ENCODE data around the gene CTSO. TPM values are rescaled to one million over a fixed set of nuclear protein-coding genes. Genes with fewer than 3 reads are reported as not detected.

CTSO gene
- total and polyA plus RNA-seq, 4 donors: 20.7 to 36.7 (median 24.5) TPM

GRCh38 chr4:155885666-155886065 lies 68.0 kb downstream of the CTSO start:
- TF ChIP-seq CTCF (IDR thresholded peaks at IDR 0.05; ENCODE audit: low read depth, low read length, missing input control) (no peak), RXRA (IDR thresholded peaks at IDR 0.05) (peak; percentile 39 to 54), SP1 (IDR thresholded peaks at IDR 0.05) (peak; percentile 35), FOXA2 (IDR thresholded peaks at IDR 0.05) (peak; percentile 27), MAX (IDR thresholded peaks at IDR 0.05) (peak; percentile 17), GABPA (IDR thresholded peaks at IDR 0.05 in 1 of 2, conservative IDR thresholded peaks at IDR 0.05 in 1 of 2) (no peak), EGR1 (IDR thresholded peaks at IDR 0.05; ENCODE audit: low read depth in 2 of 2) (no peak), ATF3 (IDR thresholded peaks at IDR 0.05) (no peak), YY1 (IDR thresholded peaks at IDR 0.05) (no peak), HNF4A (conservative IDR thresholded peaks at IDR 0.05) (peak; percentile 42 to 66), NR2F2 (IDR thresholded peaks at IDR 0.05) (no peak), HNF4G (IDR thresholded peaks at IDR 0.05) (no peak), FOXA1 (IDR thresholded peaks at IDR 0.05) (no peak), TAF1 (conservative IDR thresholded peaks at IDR 0.05) (peak; percentile 46), RAD21 (IDR thresholded peaks at IDR 0.05) (no peak), ZBTB33 (IDR thresholded peaks at IDR 0.05) (no peak), JUND (IDR thresholded peaks at IDR 0.05) (peak in 1 of 2 donors; percentile 13), REST (IDR thresholded peaks at IDR 0.05) (no peak)
- H3K27me3 ChIP-seq (ENCODE audit: control insufficient read depth in 4 of 4, insufficient read depth in 4 of 4, low read length in 3 of 4): no peaks in the 10 kb centered on the region
- no peak overlapping the region for H3K4me3 ChIP-seq (ENCODE audit: low read depth in 1 of 3, low read length in 3 of 3)
- no peak for DNase-seq (ENCODE audit: low spot score)
- WGBS: 30% methylated on average over 6 of the region's 6 CpGs
- peak overlapping the region; percentile 33 to 74 for H3K27ac ChIP-seq (ENCODE audit: low read depth in 1 of 2, low read length in 2 of 2)
- no peak overlapping the region for H3K9ac ChIP-seq (ENCODE audit: low read depth in 1 of 2, low read length in 2 of 2)
- H3K4me1 ChIP-seq (ENCODE audit: control insufficient read depth in 4 of 4, insufficient read depth in 4 of 4, low read length in 3 of 4): peaks cover 6 to 55% (median 44%) of the 10 kb centered on the region in 4 donors
- H3K36me3 ChIP-seq (ENCODE audit: control insufficient read depth in 4 of 4, insufficient read depth in 3 of 4, low read depth in 1 of 4, low read length in 3 of 4): no peaks in the 10 kb centered on the region
- no peaks in the 10 kb centered on the region for H3K9me3 ChIP-seq (ENCODE audit: control insufficient read depth in 4 of 4, low read length in 3 of 4)
